B cell (primary cell): ENCODE data around the gene RBM17. TPM values are rescaled to one million over a fixed set of nuclear protein-coding genes. Genes with fewer than 3 reads are reported as not detected.

ENCODE experiments used
- ATAC-seq: fragments of 200-7000 bp; cut with Tn5 transposase; one replicate; pipeline ENCODE4 v1.10.0; 2021; ENCODE audit warnings: low read depth, mild to moderate bottlenecking, moderate number of reproducible peaks, moderate library complexity
- CTCF ChIA-PET: fragments of 350-600 bp; sonication (Branson Sonifier 250); formaldehyde crosslinking; loops from one replicate; lab custom pipeline; 2021; ENCODE audit warnings: antibody characterized with exemption, inconsistent platforms; lab: Charles Lee
- POLR2A ChIA-PET: fragments of 350-600 bp; sonication (Branson Sonifier 250); formaldehyde crosslinking; loops from one replicate; lab custom pipeline; 2021; ENCODE audit warnings: antibody characterized with exemption; lab: Charles Lee
- DNase-seq: peaks from one replicate; pipeline ENCODE4 v3.0.0; 2013
- H2AFZ ChIP-seq: 2 replicates; pipeline ENCODE4 v1.6.1; 2012; ENCODE audit warnings: mild to moderate bottlenecking, low read depth, low read length; ENCODE audit not compliant: insufficient read depth, poor library complexity, severe bottlenecking
- H3K27ac ChIP-seq, 2 donors: 1 replicate in 1 of 2; 2 replicates in 1 of 2; pipeline ENCODE4 v1.5.1; 2012 to 2013; ENCODE audit warnings: low read length in 2 of 2, mild to moderate bottlenecking in 2 of 2, moderate library complexity in 1 of 2
- H3K27me3 ChIP-seq, 4 experiments: fragments of 200-600 bp in 1 of 4; sonication (generic) in 1 of 4; replicated peaks in 1 of 4; 1 replicate in 2 of 4; 2 replicates in 2 of 4; pipeline versions ENCODE4 v1.6.1 to v1.7.0; 2013 to 2016; ENCODE audit warnings: low read length in 3 of 4, mild to moderate bottlenecking in 2 of 4, mixed read lengths in 1 of 4, moderate library complexity in 1 of 4; ENCODE audit not compliant: insufficient read depth in 4 of 4, control insufficient read depth in 3 of 4; ENCODE audit errors: control extremely low read depth in 1 of 4
- H3K36me3 ChIP-seq, 2 experiments: replicated peaks in 1 of 2; 1 replicate in 1 of 2; 2 replicates in 1 of 2; pipeline versions ENCODE4 v1.6.1 to v1.7.1; 2013; ENCODE audit warnings: low read length in 1 of 2; ENCODE audit not compliant: insufficient read depth in 2 of 2, control insufficient read depth in 1 of 2; ENCODE audit errors: control extremely low read depth in 1 of 2, extremely low read depth in 1 of 2
- H3K4me1 ChIP-seq, 2 donors: fragments of 200-600 bp in 1 of 2; sonication (generic) in 1 of 2; 1 replicate in 1 of 2; 2 replicates in 1 of 2; pipeline versions ENCODE4 v1.5.1 to v1.6.1; 2013 to 2017; ENCODE audit warnings: low read length in 2 of 2; ENCODE audit not compliant: control insufficient read depth in 2 of 2, insufficient read depth in 2 of 2
- H3K4me2 ChIP-seq: replicated peaks from 2 replicates; pipeline ENCODE3; 2012; ENCODE audit warnings: mild to moderate bottlenecking, low read depth, low read length; ENCODE audit not compliant: poor library complexity, severe bottlenecking
- H3K4me3 ChIP-seq, 5 experiments: fragments of 200-600 bp in 1 of 5; sonication (generic) in 1 of 5; 1 replicate in 3 of 5; 2 replicates in 2 of 5; pipeline versions ENCODE4 v1.5.1 to v1.7.0; 2011 to 2016; ENCODE audit warnings: low read length in 4 of 5, mild to moderate bottlenecking in 4 of 5, low read depth in 2 of 5, control low read depth in 1 of 5, moderate library complexity in 1 of 5; ENCODE audit not compliant: insufficient read depth in 1 of 5; ENCODE audit errors: control extremely low read depth in 1 of 5, extremely low read depth in 1 of 5
- H3K79me2 ChIP-seq: fragments of 200-600 bp; sonication (generic); one replicate; pipeline ENCODE4 v1.6.0; 2016; ENCODE audit warnings: low read length; ENCODE audit not compliant: control insufficient read depth, insufficient read depth
- H3K9ac ChIP-seq: fragments of 200-600 bp; sonication (generic); 2 replicates; pipeline ENCODE4 v1.6.1; 2017; ENCODE audit warnings: mild to moderate bottlenecking, low read length, moderate library complexity
- H3K9me3 ChIP-seq, 3 donors: one replicate each; pipeline versions ENCODE4 v1.6.1 to v1.7.1; 2013; ENCODE audit warnings: low read length in 2 of 3; ENCODE audit not compliant: control insufficient read depth in 2 of 3, insufficient read depth in 1 of 3; ENCODE audit errors: control extremely low read depth in 1 of 3
- H4K20me1 ChIP-seq: 2 replicates; pipeline ENCODE4 v1.6.0; 2012; ENCODE audit warnings: mild to moderate bottlenecking, low read length; ENCODE audit not compliant: insufficient read depth, control insufficient read depth, poor library complexity, severe bottlenecking
- H3K27ac Mint-ChIP-seq: one replicate; pipeline ENCODE4 v1.8.0; 2021; ENCODE audit warnings: mixed read lengths
- H3K27me3 Mint-ChIP-seq: one replicate; pipeline ENCODE4 v1.8.0; 2021; ENCODE audit warnings: mixed read lengths
- H3K4me1 Mint-ChIP-seq: one replicate; pipeline ENCODE4 v1.8.0; 2021; ENCODE audit warnings: mixed read lengths
- H3K4me3 Mint-ChIP-seq: one replicate; pipeline ENCODE4 v1.8.0; 2021; ENCODE audit warnings: mixed read lengths
- H3K9me3 Mint-ChIP-seq: one replicate; pipeline ENCODE4 v1.8.0; 2022; ENCODE audit warnings: mixed read lengths; ENCODE audit not compliant: insufficient read depth
- CTCF ChIP-seq: fragments of 200-600 bp; IDR thresholded peaks from one replicate; pipeline ENCODE4 v1.8.0; 2022; ENCODE audit warnings: antibody characterized with exemption, mild to moderate bottlenecking
- EZH2 ChIP-seq: IDR thresholded peaks from 2 replicates; pipeline ENCODE4 v1.6.1; 2012; ENCODE audit warnings: borderline replicate concordance, low read depth, mild to moderate bottlenecking, moderate library complexity, low read length; ENCODE audit not compliant: insufficient read depth, poor library complexity, severe bottlenecking
- WGBS: methylation state at CpG from one replicate; pipeline ENCODE4 v1.1.5; 2013; ENCODE audit warnings: missing lambda C conversion rate; ENCODE audit not compliant: insufficient coverage; 5-methylcytosine and 5-hydroxymethylcytosine counted together
- intact Hi-C: fragments of 100-400 bp; cut with micrococcal nuclease; formaldehyde crosslinking; loops from one replicate; pipeline ENCODE4 v1.10.0; 2022
- polyA plus RNA-seq: library from polyadenylated mRNA; depleted of rRNA; stranded (reverse); fragments of >200 nt; gene quantifications from 2 replicates; pipeline ENCODE4 v1.2.3, GENCODE V29; 2012
- total RNA-seq, 2 donors: library from RNA; stranded (reverse); fragments of 120-200 nt in 1 of 2; gene quantifications; 1 replicate in 1 of 2; 2 replicates in 1 of 2; pipeline versions ENCODE4 v1.2.3 to v1.2.4, GENCODE V29; 2013 to 2022

The RBM17 gene
- total and polyA plus RNA-seq, 2 donors (not counting 1 experiment from before 2014, with no cell fraction given), result 34.7 to 168 TPM

- Histone ChIP-seq H3K9ac (no peak overlapping the region), H3K27me3 (no peaks in the 10 kb centered on the region), H3K9me3 (no peaks in the 10 kb centered on the region), H2AFZ (no peak overlapping the region), H4K20me1 (no peaks in the 10 kb centered on the region), H3K27ac (peak overlapping the region; percentile 72 to 80), H3K4me2 (peak overlapping the region; percentile 50), H3K36me3 (no peaks in the 10 kb centered on the region), H3K79me2 (no peaks in the 10 kb centered on the region), H3K4me3 (no peak overlapping the region), H3K4me1 (peaks cover 59 to 65% of the 10 kb centered on the region in 2 donors)
- peak overlapping the region; percentile 99 for H3K27ac Mint-ChIP-seq
- intact Hi-C loops, result no loop called here
- peaks cover 83% of the 10 kb centered on the region for H3K4me1 Mint-ChIP-seq
- ATAC-seq (no peak), DNase-seq (no peak)
- TF ChIP-seq EZH2 (no peak), CTCF (no peak)
- no peaks in the 10 kb centered on the region for H3K27me3 Mint-ChIP-seq
- WGBS, result 84% methylated on average over 5 of the region's 5 CpGs
- POLR2A ChIA-PET, result interaction anchor here (4.3 kb wide), 1 partner anchor 19 kb away, joined by 43 read pairs; no protein-coding TSS in a partner anchor
- no peaks in the 10 kb centered on the region for H3K9me3 Mint-ChIP-seq
- H3K4me3 Mint-ChIP-seq, result peak overlapping the region; percentile 85
- CTCF ChIA-PET, result interaction anchor here (3.2 to 13.4 kb wide), 3 partner anchors 14 to 57 kb away, joined by 25 to 163 read pairs (median 28); no protein-coding TSS in a partner anchor
Measured at GRCh38 chr10:6070660-6071059, 18.2 kb upstream of the RBM17 start.
